Ascending aorta (tissue), 2 donors: ENCODE data around the gene ARHGAP26. TPM values are rescaled to one million over a fixed set of nuclear protein-coding genes. Genes with fewer than 3 reads are reported as not detected.
A peak's percentile ranks its signal among the peaks of the same experiment; 100 is the strongest.

ENCODE experiments used
- DNase-seq, 2 donors: peaks; one replicate each; pipeline ENCODE4 v3.0.0-alpha.2; 2019; ENCODE audit warnings: low spot score in 2 of 2
- H3K27ac ChIP-seq, 2 donors: fragments of 200-600 bp; sonication (generic); one replicate each; pipeline ENCODE4 v1.5.1; 2016 to 2017; ENCODE audit warnings: mild to moderate bottlenecking in 1 of 2
- H3K27me3 ChIP-seq: fragments of 200-600 bp; sonication (generic); one replicate; pipeline ENCODE4 v1.5.1; 2017
- H3K36me3 ChIP-seq, 2 donors: fragments of 200-600 bp; sonication (generic); one replicate each; pipeline ENCODE4 v1.5.1; 2016
- H3K4me1 ChIP-seq, 2 donors: fragments of 200-600 bp; sonication (generic); one replicate each; pipeline ENCODE4 v1.5.1; 2016 to 2017; ENCODE audit warnings: mild to moderate bottlenecking in 1 of 2
- H3K4me3 ChIP-seq, 2 donors: fragments of 200-600 bp; sonication (generic); one replicate each; pipeline ENCODE4 v1.5.1; 2016 to 2017; ENCODE audit warnings: mild to moderate bottlenecking in 1 of 2
- H3K9me3 ChIP-seq, 2 donors: fragments of 200-600 bp; sonication (generic); one replicate each; pipeline ENCODE4 v1.5.1; 2016
- CTCF ChIP-seq, 3 experiments: fragments of 200-600 bp in 2 of 3; fragments of 450-650 bp in 1 of 3; sonication (generic) in 2 of 3; IDR thresholded peaks; one replicate each; pipeline ENCODE4 v1.5.1; 2016 to 2019; ENCODE audit warnings: antibody characterized with exemption in 3 of 3, mild to moderate bottlenecking in 1 of 3, moderate library complexity in 1 of 3
- intact Hi-C: fragments of 100-400 bp; cut with DNase I; formaldehyde crosslinking; loops from one replicate; pipeline ENCODE4 v1.15.1; 2023
- total RNA-seq: library from RNA; depleted of rRNA; stranded (reverse); fragments of >200 nt; gene quantifications from one replicate; pipeline ENCODE4 v1.1.0, GENCODE V29; 2016

ARHGAP26 gene
- total RNA-seq, 1 donor from 2014 or later = 34.9 TPM

- Histone ChIP-seq H3K9me3 (no peaks in the 10 kb centered on the region), H3K36me3 (no peaks in the 10 kb centered on the region), H3K4me1 (peaks cover 0 to 3% of the 10 kb centered on the region in 2 donors), H3K4me3 (no peak overlapping the region), H3K27me3 (no peaks in the 10 kb centered on the region), H3K27ac (no peak overlapping the region)
- intact Hi-C loops = no loop called here
- no peak for TF ChIP-seq CTCF (IDR thresholded peaks at IDR 0.05)
- no peak for DNase-seq
Observed at GRCh38 chr5:143229896-143230675, 459.9 kb downstream of the ARHGAP26 start.

- Histone ChIP-seq H3K4me3 (no peak overlapping the region), H3K4me1 (peaks cover 0 to 3% of the 10 kb centered on the region in 2 donors), H3K27me3 (no peaks in the 10 kb centered on the region), H3K36me3 (no peaks in the 10 kb centered on the region), H3K27ac (no peak overlapping the region), H3K9me3 (no peaks in the 10 kb centered on the region)
- intact Hi-C loops = no loop called here
- no peak for TF ChIP-seq CTCF (IDR thresholded peaks at IDR 0.05)
- DNase-seq = peak in 1 of 2 donors; percentile 11
Observed at GRCh38 chr5:143230676-143230996, 460.5 kb downstream of the ARHGAP26 start.

GRCh38 chr5:143231416-143231815 lies 461.2 kb downstream of the ARHGAP26 start:
- Histone ChIP-seq H3K4me1 (peaks cover 0 to 3% of the 10 kb centered on the region in 2 donors), H3K9me3 (no peaks in the 10 kb centered on the region), H3K4me3 (no peak overlapping the region), H3K27me3 (no peaks in the 10 kb centered on the region), H3K27ac (no peak overlapping the region), H3K36me3 (no peaks in the 10 kb centered on the region)
- peak in 1 of 2 donors; percentile 27 for DNase-seq
- intact Hi-C loops = no loop called here
- no peak for TF ChIP-seq CTCF (IDR thresholded peaks at IDR 0.05)

- no peak for TF ChIP-seq CTCF (IDR thresholded peaks at IDR 0.05)
- no peaks in the 10 kb centered on the region for H3K36me3 ChIP-seq
- DNase-seq = no peak
- H3K4me1 ChIP-seq = peaks cover 0 to 3% of the 10 kb centered on the region in 2 donors
- no peak overlapping the region for H3K27ac ChIP-seq
- intact Hi-C loops = no loop called here
- H3K27me3 ChIP-seq = no peaks in the 10 kb centered on the region
- H3K9me3 ChIP-seq = no peaks in the 10 kb centered on the region
- H3K4me3 ChIP-seq = no peak overlapping the region
Observed at GRCh38 chr5:143231973-143232812, 462.0 kb downstream of the ARHGAP26 start.

- no peaks in the 10 kb centered on the region for H3K36me3 ChIP-seq
- no peaks in the 10 kb centered on the region for H3K27me3 ChIP-seq
- TF ChIP-seq CTCF (IDR thresholded peaks at IDR 0.05) = no peak
- H3K27ac ChIP-seq = no peak overlapping the region
- H3K4me1 ChIP-seq = peaks cover 0 to 3% of the 10 kb centered on the region in 2 donors
- intact Hi-C loops = no loop called here
- no peak overlapping the region for H3K4me3 ChIP-seq
- no peaks in the 10 kb centered on the region for H3K9me3 ChIP-seq
- DNase-seq = no peak
Observed at GRCh38 chr5:143233031-143233430, 462.9 kb downstream of the ARHGAP26 start.
